Keratinocyte (primary cell): ENCODE results near the gene PADI6.

Source experiments
- EZH2 ChIP-seq: IDR thresholded peaks from one replicate; pipeline ENCODE4 v1.6.1; 2012; ENCODE audit warnings: inconsistent platforms, mild to moderate bottlenecking, low read length, moderate library complexity
- TF ChIP-seq, protein P1 (sequence below), 3 experiments: IDR thresholded peaks in 1 of 3; conservative IDR thresholded peaks in 1 of 3; optimal IDR thresholded peaks in 1 of 3; 2 replicates in 2 of 3; 3 replicates in 1 of 3; pipeline versions ENCODE3 to v1.5.1; 2011; ENCODE audit warnings: low read length in 3 of 3, mild to moderate bottlenecking in 3 of 3, moderate library complexity in 2 of 3, control low read depth in 1 of 3, inconsistent platforms in 1 of 3; ENCODE audit not compliant: insufficient read depth in 2 of 3; ENCODE audit errors: extremely low read depth in 1 of 3

DNA sequence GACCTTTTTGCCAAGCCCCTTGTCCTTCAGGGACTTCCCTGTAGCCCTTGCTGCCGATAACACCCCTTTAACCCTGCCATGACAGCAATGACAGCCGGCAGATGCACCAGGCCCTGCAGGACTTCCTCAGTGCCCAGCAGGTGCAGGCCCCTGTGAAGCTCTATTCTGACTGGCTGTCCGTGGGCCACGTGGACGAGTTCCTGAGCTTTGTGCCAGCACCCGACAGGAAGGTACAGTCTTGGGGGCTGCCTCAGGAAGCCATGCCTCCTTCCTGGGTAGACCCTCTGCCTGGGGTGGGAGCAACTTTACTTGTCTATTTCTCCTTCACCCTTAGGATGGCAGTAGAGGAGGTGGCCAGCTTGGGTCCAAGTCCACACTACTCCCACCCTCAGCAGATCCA is 16.1 kb upstream of the PADI6 start:
- TF ChIP-seq, protein P1, sequence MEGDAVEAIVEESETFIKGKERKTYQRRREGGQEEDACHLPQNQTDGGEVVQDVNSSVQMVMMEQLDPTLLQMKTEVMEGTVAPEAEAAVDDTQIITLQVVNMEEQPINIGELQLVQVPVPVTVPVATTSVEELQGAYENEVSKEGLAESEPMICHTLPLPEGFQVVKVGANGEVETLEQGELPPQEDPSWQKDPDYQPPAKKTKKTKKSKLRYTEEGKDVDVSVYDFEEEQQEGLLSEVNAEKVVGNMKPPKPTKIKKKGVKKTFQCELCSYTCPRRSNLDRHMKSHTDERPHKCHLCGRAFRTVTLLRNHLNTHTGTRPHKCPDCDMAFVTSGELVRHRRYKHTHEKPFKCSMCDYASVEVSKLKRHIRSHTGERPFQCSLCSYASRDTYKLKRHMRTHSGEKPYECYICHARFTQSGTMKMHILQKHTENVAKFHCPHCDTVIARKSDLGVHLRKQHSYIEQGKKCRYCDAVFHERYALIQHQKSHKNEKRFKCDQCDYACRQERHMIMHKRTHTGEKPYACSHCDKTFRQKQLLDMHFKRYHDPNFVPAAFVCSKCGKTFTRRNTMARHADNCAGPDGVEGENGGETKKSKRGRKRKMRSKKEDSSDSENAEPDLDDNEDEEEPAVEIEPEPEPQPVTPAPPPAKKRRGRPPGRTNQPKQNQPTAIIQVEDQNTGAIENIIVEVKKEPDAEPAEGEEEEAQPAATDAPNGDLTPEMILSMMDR (optimal IDR thresholded peaks at IDR 0.05 in 1 of 3, IDR thresholded peaks at IDR 0.05 in 1 of 3, conservative IDR thresholded peaks at IDR 0.05 in 1 of 3; ENCODE audit: extremely low read depth in 1 of 3, insufficient read depth in 2 of 3, low read length in 3 of 3): no peak
- TF ChIP-seq EZH2: no peak
